ENCODE results near the gene TAB2.
"Not testable (repeated sequence)": the region's sequence is repeated elsewhere in the genome, so short reads cannot be mapped to it uniquely, and the experiment has no call there.

Gene TAB2

DNA sequence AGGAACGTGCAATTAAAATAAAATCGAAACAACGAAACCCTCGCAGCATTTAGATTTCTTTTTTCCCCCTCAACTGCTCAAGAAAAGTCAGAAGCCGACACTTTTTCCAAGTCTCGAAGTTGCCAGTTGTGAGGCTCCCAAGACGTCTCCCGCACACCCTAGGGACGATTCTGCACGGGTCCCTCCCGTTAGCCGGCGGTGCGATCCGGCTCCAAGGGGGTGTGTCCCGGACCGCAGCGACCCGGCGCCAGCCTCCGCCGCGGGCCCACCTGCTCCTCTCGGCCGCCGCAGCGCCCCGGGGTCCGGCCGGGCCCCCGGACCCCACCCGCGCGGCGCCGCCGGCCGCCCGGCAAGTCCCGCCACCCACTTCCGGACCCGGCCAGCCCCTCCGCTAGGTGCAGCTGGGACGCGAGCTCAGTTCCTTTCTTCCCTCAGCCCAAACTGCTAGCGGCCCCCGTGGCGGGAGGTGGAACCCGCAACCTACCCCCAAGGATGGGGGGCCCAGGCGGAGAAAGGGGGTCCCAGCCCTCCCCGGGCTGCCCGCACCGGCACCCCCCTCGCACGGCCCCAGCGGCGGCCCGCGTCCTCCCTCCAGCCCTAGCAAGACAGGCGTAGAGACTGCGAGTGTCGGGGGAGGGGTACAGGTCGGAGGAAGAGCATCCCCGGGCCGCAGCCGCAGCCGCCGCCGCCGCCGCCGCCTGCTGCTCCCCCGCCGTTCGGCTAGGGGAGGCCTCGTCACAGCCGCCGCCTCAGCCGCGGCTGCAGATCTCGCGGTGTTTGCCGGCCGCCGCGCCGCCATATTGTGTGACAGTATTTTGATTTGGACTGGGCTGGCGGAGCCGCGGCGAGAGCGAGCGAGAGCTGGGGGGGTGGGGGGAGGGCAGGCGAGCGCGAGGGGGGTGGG, 520 bp upstream of the TAB2 start:
- DNase-seq (ENCODE audit: low read depth): peak; percentile 92
- TF ChIP-seq, protein P1, sequence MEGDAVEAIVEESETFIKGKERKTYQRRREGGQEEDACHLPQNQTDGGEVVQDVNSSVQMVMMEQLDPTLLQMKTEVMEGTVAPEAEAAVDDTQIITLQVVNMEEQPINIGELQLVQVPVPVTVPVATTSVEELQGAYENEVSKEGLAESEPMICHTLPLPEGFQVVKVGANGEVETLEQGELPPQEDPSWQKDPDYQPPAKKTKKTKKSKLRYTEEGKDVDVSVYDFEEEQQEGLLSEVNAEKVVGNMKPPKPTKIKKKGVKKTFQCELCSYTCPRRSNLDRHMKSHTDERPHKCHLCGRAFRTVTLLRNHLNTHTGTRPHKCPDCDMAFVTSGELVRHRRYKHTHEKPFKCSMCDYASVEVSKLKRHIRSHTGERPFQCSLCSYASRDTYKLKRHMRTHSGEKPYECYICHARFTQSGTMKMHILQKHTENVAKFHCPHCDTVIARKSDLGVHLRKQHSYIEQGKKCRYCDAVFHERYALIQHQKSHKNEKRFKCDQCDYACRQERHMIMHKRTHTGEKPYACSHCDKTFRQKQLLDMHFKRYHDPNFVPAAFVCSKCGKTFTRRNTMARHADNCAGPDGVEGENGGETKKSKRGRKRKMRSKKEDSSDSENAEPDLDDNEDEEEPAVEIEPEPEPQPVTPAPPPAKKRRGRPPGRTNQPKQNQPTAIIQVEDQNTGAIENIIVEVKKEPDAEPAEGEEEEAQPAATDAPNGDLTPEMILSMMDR (conservative IDR thresholded peaks at IDR 0.05; ENCODE audit: low read length): no peak
- peak overlapping the region; percentile 84 for H3K4me3 ChIP-seq (ENCODE audit: low read length)

DNA sequence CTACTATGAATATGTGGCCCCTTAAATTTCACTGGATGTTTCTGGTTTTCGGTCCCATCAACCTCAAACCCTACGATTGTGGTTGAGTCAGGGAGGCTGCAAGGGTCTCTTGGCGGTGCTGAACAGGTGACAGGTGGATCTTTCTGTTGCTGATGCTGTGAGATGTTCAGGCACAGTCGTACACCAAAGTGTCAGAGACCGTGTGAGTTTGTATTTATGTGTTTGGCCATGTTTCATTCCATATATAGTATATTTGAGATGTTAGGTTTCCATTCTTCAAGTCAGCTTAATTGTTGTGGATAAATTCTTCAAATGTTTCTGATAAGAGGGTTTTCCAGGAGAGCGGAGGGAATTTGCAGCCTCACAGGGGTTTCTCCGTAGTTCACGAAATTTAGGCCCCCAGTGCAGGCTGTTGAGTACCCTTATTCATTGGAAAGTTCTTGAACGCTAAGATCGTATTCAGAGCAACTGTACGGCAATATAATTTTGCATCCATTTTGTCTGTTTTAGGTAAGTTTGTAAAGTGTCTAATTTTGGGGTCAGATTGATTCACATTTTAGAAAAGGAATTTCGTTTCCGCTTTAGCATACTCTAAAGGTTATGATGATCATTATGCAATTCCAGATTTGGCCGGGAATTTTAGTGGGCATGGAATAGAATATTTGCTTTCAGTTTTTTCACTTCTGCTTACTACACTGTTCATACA, 1.2 kb downstream of the TAB2 start:
- H3K4me3 ChIP-seq (ENCODE audit: low read length): peak overlapping the region; percentile 84
- DNase-seq (ENCODE audit: low read depth): peak; percentile 29
- TF ChIP-seq, protein P1 (conservative IDR thresholded peaks at IDR 0.05; ENCODE audit: low read length): no peak

DNA sequence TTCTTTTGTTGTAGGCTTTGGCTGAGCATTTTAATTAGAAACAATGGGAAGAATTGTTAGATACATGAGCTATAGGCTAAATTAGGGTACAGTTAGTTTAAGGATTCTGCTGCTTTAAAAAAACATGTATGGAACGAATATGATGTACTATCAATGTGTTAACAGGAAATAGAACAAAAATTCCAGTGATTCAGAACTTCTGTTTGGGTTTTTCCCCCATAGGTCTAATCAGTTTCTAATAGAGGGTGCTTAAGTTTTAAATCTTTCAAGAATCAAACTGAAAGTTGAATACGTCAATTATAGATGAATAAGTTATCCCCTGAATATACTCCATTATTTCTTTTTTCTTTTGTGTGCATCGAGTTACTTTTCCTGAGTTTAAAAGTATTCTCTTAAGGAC, 1.9 kb downstream of the TAB2 start:
- H3K4me3 ChIP-seq (ENCODE audit: low read length): peak overlapping the region; percentile 84
- TF ChIP-seq, protein P1 (conservative IDR thresholded peaks at IDR 0.05; ENCODE audit: low read length): no peak
- DNase-seq (ENCODE audit: low read depth): no peak

DNA sequence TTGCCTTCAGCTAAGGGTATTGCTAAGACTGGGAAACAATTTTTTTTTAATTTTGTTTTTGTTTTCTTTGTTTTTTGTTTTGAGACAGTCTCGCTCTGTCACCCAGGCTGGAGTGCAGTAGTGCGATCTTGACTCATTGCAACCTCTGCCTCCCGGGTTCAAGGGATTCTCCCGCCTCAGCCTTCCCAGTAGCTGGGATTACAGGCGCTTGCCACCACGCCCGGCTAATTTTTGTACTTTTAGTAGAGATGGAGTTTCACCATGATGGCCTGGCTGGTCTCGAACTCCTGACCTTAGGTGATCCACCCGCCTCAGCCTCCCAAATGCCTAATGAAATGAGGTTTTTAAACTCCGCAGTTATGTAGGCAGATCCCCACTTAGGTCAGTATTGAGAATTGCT, 2.5 kb downstream of the TAB2 start:
- not testable (repeated sequence) for DNase-seq (ENCODE audit: low read depth); H3K4me3 ChIP-seq (ENCODE audit: low read length)

DNA sequence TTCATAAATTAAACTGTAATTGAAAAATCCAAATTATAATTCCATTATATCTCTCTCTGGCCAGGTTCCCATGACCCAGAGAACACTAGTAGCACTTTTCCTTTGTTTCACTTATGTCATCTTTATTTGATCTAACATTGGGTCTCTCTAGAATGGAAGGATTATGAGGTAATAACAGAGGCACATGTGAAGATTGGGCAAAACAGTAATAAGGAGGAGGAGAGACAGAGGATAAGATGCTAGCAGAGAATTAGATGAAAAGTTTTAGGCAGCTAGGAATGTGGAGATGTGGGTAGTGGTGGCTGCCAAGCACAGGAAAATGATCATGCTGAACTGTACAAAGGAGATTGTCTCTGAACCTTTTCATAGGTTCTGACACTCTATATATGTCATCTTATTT, 3.3 kb downstream of the TAB2 start:
- peak; percentile 24 for DNase-seq (ENCODE audit: low read depth)
- TF ChIP-seq, protein P1 (conservative IDR thresholded peaks at IDR 0.05; ENCODE audit: low read length): no peak
- no peak overlapping the region for H3K4me3 ChIP-seq (ENCODE audit: low read length)

DNA sequence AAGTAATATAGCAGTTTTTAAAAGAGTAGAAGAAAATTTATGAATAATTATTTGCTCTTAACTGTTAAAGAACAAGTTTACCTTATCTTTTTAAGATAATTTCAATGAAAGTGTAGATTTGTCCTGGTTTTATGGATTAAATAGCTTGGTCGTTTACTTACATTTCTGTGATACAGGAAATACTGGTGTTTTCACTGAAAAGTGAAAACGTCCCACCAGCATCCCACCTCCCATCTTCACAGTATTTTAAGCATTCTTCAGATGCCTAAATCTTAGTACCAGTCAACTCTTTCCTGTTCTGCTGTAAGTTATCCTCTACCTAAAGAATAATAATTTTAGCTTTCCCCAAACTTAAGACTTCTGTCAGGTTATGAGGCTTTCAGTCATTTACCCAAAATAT, 5.8 kb downstream of the TAB2 start:
- no peak overlapping the region for H3K4me3 ChIP-seq (ENCODE audit: low read length)

DNA sequence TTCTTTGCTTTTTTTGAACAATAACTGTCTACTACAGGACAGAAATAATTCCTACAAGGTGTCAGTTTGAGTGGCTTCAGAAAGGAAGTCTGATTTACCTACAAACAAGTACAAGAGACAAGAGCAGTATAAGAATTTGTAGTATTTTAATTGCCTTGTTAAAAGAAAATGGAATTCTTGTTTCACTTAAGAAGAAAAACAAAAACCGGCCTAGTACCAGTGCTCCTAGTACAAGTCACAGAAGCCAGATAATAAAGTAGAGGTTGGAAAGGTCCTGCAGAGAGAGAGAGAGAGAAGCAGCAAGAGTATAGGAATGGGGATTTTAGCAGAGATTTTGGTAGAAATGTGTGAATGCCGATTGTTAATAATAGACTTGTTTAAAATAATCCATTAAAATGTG, 6.4 kb downstream of the TAB2 start:
- TF ChIP-seq, protein P1 (conservative IDR thresholded peaks at IDR 0.05; ENCODE audit: low read length): no peak

More for the DNA sequence above, 5.8 kb downstream of the TAB2 start:
- no peak for DNase-seq (ENCODE audit: low read depth)
- TF ChIP-seq, protein P1 (conservative IDR thresholded peaks at IDR 0.05; ENCODE audit: low read length): no peak

More for the DNA sequence above, 6.4 kb downstream of the TAB2 start:
- DNase-seq (ENCODE audit: low read depth): no peak
- H3K4me3 ChIP-seq (ENCODE audit: low read length): no peak overlapping the region

Measured in AG10803 (cell line).